ENCODE data around the gene TOR2A. TPM values are rescaled to one million over a fixed set of nuclear protein-coding genes. Genes with fewer than 3 reads are reported as not detected.

TOR2A gene
- total and polyA plus RNA-seq, 4 donors, result 6.2 to 23.5 (median 14.7) TPM

- Histone ChIP-seq H3K4me3 (ENCODE audit: low read depth, low read length) (no peak overlapping the region), H3K36me3 (ENCODE audit: control insufficient read depth, insufficient read depth, low read length) (peaks cover 51% of the 10 kb centered on the region), H3K27me3 (ENCODE audit: control insufficient read depth, insufficient read depth, low read length) (peaks cover 7% of the 10 kb centered on the region), H3K9me3 (ENCODE audit: control insufficient read depth, insufficient read depth, low read length) (no peaks in the 10 kb centered on the region), H3K4me1 (ENCODE audit: control insufficient read depth, insufficient read depth, low read length) (peaks cover 23% of the 10 kb centered on the region), H3K27ac (ENCODE audit: low read depth, low read length) (no peak overlapping the region)
- no peak for DNase-seq (ENCODE audit: low read depth in 4 of 6, low spot score in 6 of 6)
- 95% methylated on average over 26 of the region's 26 CpGs for WGBS (ENCODE audit: insufficient coverage)
Measured at GRCh38 chr9:127749090-127749787, 14.1 kb upstream of the TOR2A start.

DNA sequence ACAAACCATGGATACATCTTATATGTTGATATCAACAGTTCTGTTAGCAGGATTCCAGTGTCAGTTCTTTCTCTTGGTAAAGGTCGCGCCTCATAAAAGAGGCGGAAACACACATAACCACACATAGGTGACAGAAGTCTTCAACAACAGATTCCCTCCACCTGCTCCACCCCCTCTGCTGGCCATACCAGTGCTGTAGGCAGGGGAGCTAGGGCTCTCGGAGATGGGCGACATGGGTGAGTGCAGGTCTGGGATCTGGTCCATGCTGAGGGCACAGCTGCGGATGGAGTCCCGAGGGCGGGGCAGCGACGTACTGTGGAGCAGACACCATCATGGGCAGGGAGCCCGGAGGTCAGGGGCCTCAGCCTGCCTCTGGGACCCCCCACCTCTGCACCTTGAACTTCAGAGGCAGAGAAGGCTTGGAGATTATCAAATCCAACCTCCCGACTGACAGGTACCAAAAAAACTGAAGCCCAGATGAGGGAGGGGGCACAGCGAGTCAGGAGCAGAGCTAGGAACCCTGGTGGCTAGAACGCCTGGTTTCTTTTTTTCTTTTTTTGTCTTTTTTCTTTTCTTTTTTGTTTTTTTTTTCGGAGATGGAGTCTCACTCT is 12.0 kb upstream of the TOR2A start:
- no peak for DNase-seq (ENCODE audit: low read depth in 4 of 6, low spot score in 6 of 6)
- no peak overlapping the region for H3K4me3 ChIP-seq (ENCODE audit: low read depth, low read length)
- no peaks in the 10 kb centered on the region for H3K27me3 ChIP-seq (ENCODE audit: control insufficient read depth, insufficient read depth, low read length)
- 71% methylated on average over 13 of the region's 15 CpGs for WGBS (ENCODE audit: insufficient coverage)
- H3K9me3 ChIP-seq (ENCODE audit: control insufficient read depth, insufficient read depth, low read length), result no peaks in the 10 kb centered on the region
- H3K27ac ChIP-seq (ENCODE audit: low read depth, low read length), result no peak overlapping the region
- peaks cover 56% of the 10 kb centered on the region for H3K36me3 ChIP-seq (ENCODE audit: control insufficient read depth, insufficient read depth, low read length)
- peaks cover 16% of the 10 kb centered on the region for H3K4me1 ChIP-seq (ENCODE audit: control insufficient read depth, insufficient read depth, low read length)

DNA sequence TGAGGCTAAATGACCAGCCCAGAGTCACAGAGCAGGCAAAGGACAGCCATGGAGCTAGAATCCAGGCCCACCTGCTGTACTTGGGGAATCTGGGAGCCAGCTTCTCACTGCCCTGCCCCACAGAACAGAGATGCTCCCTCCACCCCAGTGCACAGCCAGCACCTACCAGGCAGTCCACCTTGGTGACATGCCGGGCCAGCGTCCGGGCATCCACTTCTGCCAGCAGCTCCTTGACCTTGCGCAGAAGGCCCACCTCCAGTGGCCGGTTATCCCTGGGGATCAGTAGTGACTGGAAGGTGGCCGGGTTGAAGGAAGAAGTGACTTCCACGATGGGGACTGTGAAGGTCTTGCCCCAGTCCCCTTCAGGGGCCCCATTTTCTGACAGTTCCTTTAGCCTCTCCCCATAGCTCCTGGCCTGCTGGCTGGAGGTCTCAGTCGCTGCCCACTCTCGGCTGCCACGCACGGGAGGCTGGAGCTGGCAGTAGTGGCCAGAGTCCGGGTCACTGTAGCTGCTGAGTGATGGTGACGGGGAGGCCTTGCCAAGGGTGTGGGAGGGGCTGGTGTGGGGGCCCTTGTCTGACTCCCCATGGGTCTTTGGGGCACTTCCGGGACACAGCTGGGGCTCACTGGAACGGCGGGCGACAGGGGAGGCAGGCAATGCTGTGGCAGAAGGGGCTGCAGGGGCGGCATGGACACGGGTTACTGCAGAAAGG is 9.5 kb upstream of the TOR2A start:
- Histone ChIP-seq H3K9me3 (ENCODE audit: control insufficient read depth, insufficient read depth, low read length) (no peaks in the 10 kb centered on the region), H3K36me3 (ENCODE audit: control insufficient read depth, insufficient read depth, low read length) (peaks cover 60% of the 10 kb centered on the region), H3K27me3 (ENCODE audit: control insufficient read depth, insufficient read depth, low read length) (no peaks in the 10 kb centered on the region), H3K27ac (ENCODE audit: low read depth, low read length) (no peak overlapping the region), H3K4me3 (ENCODE audit: low read depth, low read length) (no peak overlapping the region), H3K4me1 (ENCODE audit: control insufficient read depth, insufficient read depth, low read length) (peaks cover 21% of the 10 kb centered on the region)
- 88% methylated on average over 13 of the region's 19 CpGs for WGBS (ENCODE audit: insufficient coverage)
- no peak for DNase-seq (ENCODE audit: low read depth in 4 of 6, low spot score in 6 of 6)

DNA sequence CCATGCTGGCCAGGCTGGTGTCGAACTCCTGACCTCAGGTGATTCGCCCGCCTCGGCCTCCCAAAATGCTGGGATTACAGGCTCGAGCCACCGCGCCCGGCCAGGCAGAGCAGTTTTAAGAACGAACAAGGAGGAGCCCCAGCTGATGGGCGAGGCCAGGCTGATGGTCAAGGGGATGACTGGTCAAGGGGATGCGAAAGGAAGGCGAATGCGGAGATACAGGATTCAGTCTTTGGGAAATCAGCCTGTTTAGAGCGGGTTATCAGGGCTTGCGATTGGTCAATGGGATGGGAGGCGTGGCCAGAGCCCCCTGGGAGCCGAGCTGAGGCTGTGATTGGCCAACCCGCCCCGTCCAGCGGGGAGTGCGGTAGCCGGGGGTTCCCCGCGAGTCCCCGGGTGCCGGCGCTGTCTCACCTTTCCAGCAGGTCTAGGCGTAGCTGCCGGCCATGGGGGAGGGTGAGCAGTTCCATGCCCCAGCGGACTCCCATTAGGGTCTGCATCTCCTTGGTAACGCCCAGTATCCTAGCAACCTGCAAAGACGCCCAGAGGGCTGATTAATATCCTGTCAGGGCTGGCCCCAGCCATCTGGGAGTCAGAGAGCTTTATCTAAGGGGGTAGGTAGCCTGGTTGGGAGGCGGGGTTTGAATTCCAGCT is 7.5 kb upstream of the TOR2A start:
- no peaks in the 10 kb centered on the region for H3K9me3 ChIP-seq (ENCODE audit: control insufficient read depth, insufficient read depth, low read length)
- H3K27ac ChIP-seq (ENCODE audit: low read depth, low read length), result peak overlapping the region; percentile 10
- peaks cover 21% of the 10 kb centered on the region for H3K4me1 ChIP-seq (ENCODE audit: control insufficient read depth, insufficient read depth, low read length)
- 11% methylated on average over 33 of the region's 33 CpGs for WGBS (ENCODE audit: insufficient coverage)
- DNase-seq (ENCODE audit: low read depth in 4 of 6, low spot score in 6 of 6), result peak in 2 of 6 donors; percentile 89 to 94
- peaks cover 55% of the 10 kb centered on the region for H3K36me3 ChIP-seq (ENCODE audit: control insufficient read depth, insufficient read depth, low read length)
- peak overlapping the region; percentile 43 for H3K4me3 ChIP-seq (ENCODE audit: low read depth, low read length)
- no peaks in the 10 kb centered on the region for H3K27me3 ChIP-seq (ENCODE audit: control insufficient read depth, insufficient read depth, low read length)

DNA sequence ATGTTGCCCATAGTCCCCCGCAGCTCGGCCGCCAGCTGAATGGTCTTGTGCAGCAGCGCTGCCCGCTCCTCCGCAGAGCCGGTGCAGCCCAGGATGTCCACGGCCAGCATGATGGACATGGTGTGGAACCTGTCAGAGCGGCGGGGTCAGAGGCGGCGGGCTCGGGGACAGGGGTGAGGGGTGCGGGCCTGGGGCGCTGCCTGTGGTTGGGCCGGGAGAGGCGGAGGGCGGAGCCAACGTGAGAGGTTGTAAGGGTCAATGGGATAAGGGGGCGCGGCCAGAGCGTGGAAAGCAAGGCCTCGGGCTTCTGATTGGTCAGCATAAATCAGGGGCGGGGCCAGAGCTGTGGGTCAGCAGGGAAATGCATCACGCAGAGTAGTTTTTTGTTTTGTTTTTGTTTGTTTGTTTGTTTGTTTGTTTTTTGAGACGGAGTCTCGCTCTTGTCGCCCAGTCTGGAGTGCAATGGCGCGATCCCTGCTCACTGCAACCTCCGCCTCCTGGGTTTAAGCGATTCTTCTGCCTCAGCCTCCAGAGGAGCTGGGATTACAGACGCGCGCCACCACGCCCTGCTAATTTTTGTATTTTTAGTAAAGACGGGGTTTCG is 6.8 kb upstream of the TOR2A start:
- peak overlapping the region; percentile 10 for H3K27ac ChIP-seq (ENCODE audit: low read depth, low read length)
- peaks cover 21% of the 10 kb centered on the region for H3K4me1 ChIP-seq (ENCODE audit: control insufficient read depth, insufficient read depth, low read length)
- H3K9me3 ChIP-seq (ENCODE audit: control insufficient read depth, insufficient read depth, low read length), result no peaks in the 10 kb centered on the region
- H3K27me3 ChIP-seq (ENCODE audit: control insufficient read depth, insufficient read depth, low read length), result no peaks in the 10 kb centered on the region
- peak in 2 of 6 donors; percentile 85 to 89 for DNase-seq (ENCODE audit: low read depth in 4 of 6, low spot score in 6 of 6)
- peaks cover 49% of the 10 kb centered on the region for H3K36me3 ChIP-seq (ENCODE audit: control insufficient read depth, insufficient read depth, low read length)
- peak overlapping the region; percentile 43 for H3K4me3 ChIP-seq (ENCODE audit: low read depth, low read length)
- WGBS (ENCODE audit: insufficient coverage), result 15% methylated on average over 38 of the region's 38 CpGs

DNA sequence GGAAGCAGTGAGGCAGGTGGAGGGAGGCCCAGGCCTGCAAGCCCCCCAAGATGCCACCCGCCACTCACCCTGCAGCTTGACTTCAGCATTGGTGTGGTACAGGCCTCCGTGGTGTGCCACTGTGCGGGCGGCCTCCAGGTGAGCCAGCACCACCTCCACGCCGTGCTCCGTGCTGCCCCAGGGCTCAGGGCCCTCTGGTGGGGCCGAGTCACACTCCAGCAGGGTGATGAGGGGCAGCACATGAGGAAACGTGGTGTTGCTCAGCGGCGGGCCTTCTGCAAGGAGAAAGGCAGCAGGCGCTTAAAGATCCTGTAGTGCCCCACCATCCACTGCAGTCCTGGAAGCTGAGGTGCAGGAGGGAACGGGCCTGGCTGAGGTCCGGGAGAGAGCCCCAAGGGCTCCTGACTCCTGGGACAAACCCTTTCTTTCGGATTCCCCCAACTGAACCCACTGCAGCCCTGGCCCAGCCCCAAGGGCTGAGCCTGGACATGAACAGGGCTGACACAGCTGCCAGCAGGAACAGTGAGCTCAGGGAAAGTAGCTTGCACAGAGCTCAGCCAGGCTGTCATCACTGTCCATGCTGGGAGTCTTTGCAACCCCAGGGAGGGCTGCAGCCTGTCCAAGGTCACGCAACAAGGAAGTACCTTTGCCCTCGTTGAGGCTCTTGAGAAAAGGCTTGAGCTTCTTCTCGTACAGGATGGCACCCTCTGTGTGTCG is 4.7 kb upstream of the TOR2A start:
- no peak for DNase-seq (ENCODE audit: low read depth in 4 of 6, low spot score in 6 of 6)
- WGBS (ENCODE audit: insufficient coverage), result 90% methylated on average over 18 of the region's 19 CpGs

GRCh38 chr9:127738666-127739065 is 3.6 kb upstream of the TOR2A start:
- Histone ChIP-seq H3K4me3 (ENCODE audit: low read depth, low read length) (no peak overlapping the region), H3K36me3 (ENCODE audit: control insufficient read depth, insufficient read depth, low read length) (peaks cover 39% of the 10 kb centered on the region), H3K4me1 (ENCODE audit: control insufficient read depth, insufficient read depth, low read length) (peaks cover 38% of the 10 kb centered on the region), H3K27me3 (ENCODE audit: control insufficient read depth, insufficient read depth, low read length) (no peaks in the 10 kb centered on the region), H3K9me3 (ENCODE audit: control insufficient read depth, insufficient read depth, low read length) (no peaks in the 10 kb centered on the region), H3K27ac (ENCODE audit: low read depth, low read length) (no peak overlapping the region)
- WGBS (ENCODE audit: insufficient coverage), result 93% methylated on average over 9 of the region's 13 CpGs
- DNase-seq (ENCODE audit: low read depth in 4 of 6, low spot score in 6 of 6), result no peak

More for the DNA sequence above, 4.7 kb upstream of the TOR2A start:
- H3K4me1 ChIP-seq (ENCODE audit: control insufficient read depth, insufficient read depth, low read length), result peaks cover 27% of the 10 kb centered on the region
- H3K27ac ChIP-seq (ENCODE audit: low read depth, low read length), result no peak overlapping the region
- H3K4me3 ChIP-seq (ENCODE audit: low read depth, low read length), result no peak overlapping the region
- H3K9me3 ChIP-seq (ENCODE audit: control insufficient read depth, insufficient read depth, low read length), result no peaks in the 10 kb centered on the region
- H3K27me3 ChIP-seq (ENCODE audit: control insufficient read depth, insufficient read depth, low read length), result no peaks in the 10 kb centered on the region
- H3K36me3 ChIP-seq (ENCODE audit: control insufficient read depth, insufficient read depth, low read length), result peaks cover 44% of the 10 kb centered on the region

- peak overlapping the region; percentile 67 for H3K27ac ChIP-seq (ENCODE audit: low read depth, low read length)
- H3K4me1 ChIP-seq (ENCODE audit: control insufficient read depth, insufficient read depth, low read length), result peaks cover 24% of the 10 kb centered on the region
- peak overlapping the region; percentile 74 for H3K4me3 ChIP-seq (ENCODE audit: low read depth, low read length)
- peak in 2 of 6 donors; percentile 44 to 82 for DNase-seq (ENCODE audit: low read depth in 4 of 6, low spot score in 6 of 6)
- H3K9me3 ChIP-seq (ENCODE audit: control insufficient read depth, insufficient read depth, low read length), result no peaks in the 10 kb centered on the region
- WGBS (ENCODE audit: insufficient coverage), result 30% methylated on average over 11 of the region's 15 CpGs
- no peaks in the 10 kb centered on the region for H3K27me3 ChIP-seq (ENCODE audit: control insufficient read depth, insufficient read depth, low read length)
- H3K36me3 ChIP-seq (ENCODE audit: control insufficient read depth, insufficient read depth, low read length), result peaks cover 52% of the 10 kb centered on the region
Measured at GRCh38 chr9:127735530-127736185, 564 bp upstream of the TOR2A start.

Measured in spinal cord (tissue), 10 donors.